ENCODE results near the gene TMEM223.
A peak's percentile ranks its signal among the peaks of the same experiment; 100 is the strongest.
"Not testable (repeated sequence)": the region's sequence is repeated elsewhere in the genome, so short reads cannot be mapped to it uniquely, and the experiment has no call there.

The TMEM223 gene

DNA sequence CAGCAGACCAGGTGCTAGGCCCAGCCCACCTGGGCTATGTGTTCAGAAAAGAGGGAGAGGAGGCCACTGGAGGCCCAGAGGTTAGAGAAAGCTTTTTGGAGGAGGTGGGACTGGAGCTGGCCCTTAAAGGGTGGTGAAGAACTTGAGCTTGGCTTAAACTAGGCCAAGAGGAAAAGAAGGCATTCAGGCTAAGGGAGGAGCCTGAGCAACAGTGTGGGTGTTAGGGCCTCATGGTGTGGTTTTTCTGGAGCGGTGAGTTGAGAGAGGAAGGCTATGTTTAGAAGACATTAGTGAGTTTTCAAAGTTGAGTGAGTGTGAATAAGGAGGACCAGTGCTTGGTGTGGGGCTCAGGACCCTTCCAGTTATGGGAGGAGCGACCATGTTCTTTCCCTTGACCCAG lies 14.4 kb downstream of the TMEM223 start:
- Histone ChIP-seq H3K4me1 (ENCODE audit: control insufficient read depth, insufficient read depth, low read length) (no peaks in the 10 kb centered on the region), H3K27ac (ENCODE audit: insufficient read depth, low read depth, low read length, poor library complexity, severe bottlenecking) (no peak overlapping the region), H3K36me3 (ENCODE audit: control insufficient read depth, insufficient read depth, low read length) (peaks cover 34% of the 10 kb centered on the region), H3K4me3 (ENCODE audit: insufficient read depth, low read depth, low read length) (no peak overlapping the region), H3K9me3 (ENCODE audit: control insufficient read depth, low read length) (no peaks in the 10 kb centered on the region), H3K27me3 (ENCODE audit: control insufficient read depth, insufficient read depth, low read length, poor library complexity, severe bottlenecking) (no peaks in the 10 kb centered on the region)
- WGBS, 2 experiments, result 95 to 96% methylated on average over 2 of the region's 2 CpGs

DNA sequence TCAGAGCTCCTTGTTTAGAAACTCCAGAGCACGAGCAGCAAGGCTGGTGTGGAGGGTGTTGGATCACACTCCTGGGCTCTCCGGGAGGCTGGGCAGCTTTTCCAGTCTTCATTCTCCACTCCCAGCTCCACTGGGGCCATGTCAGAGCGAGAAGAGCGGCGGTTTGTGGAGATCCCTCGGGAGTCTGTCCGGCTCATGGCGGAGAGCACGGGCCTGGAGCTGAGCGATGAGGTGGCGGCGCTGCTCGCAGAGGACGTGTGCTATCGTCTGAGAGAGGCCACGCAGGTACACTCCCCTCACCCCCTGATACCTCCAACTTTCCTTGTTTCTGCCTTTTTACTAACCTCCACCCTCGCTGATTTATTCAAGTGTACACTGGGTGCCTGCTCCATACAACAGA lies 16.2 kb downstream of the TMEM223 start:
- Histone ChIP-seq H3K9me3 (ENCODE audit: control insufficient read depth, low read length) (no peaks in the 10 kb centered on the region), H3K36me3 (ENCODE audit: control insufficient read depth, insufficient read depth, low read length) (peaks cover 26% of the 10 kb centered on the region), H3K4me3 (ENCODE audit: insufficient read depth, low read depth, low read length) (no peak overlapping the region), H3K27me3 (ENCODE audit: control insufficient read depth, insufficient read depth, low read length, poor library complexity, severe bottlenecking) (no peaks in the 10 kb centered on the region), H3K4me1 (ENCODE audit: control insufficient read depth, insufficient read depth, low read length) (peaks cover 3% of the 10 kb centered on the region), H3K27ac (ENCODE audit: insufficient read depth, low read depth, low read length, poor library complexity, severe bottlenecking) (no peak overlapping the region)
- 96 to 97% methylated on average over 17 of the region's 17 CpGs for WGBS, 2 experiments

DNA sequence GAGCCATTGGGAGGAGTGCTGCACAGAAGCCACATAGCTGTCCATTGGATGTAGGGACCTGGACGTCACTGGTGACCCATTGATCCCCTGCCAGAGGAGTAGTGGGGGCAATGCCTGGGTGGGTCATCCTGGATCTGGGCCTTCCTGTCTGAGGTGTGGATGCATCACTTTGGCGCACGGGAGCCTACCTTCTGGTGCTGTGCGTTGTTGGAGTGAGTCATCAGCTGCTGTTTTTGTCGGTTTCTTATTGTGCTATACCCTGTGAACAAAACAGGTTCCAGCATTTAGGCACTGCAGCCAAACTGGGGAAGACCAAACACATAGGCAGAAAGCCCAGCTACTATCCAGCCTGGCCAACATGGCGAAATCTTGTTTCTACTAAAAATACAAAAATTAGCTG lies 17.4 kb downstream of the TMEM223 start:
- Histone ChIP-seq H3K4me1 (ENCODE audit: control insufficient read depth, insufficient read depth, low read length) (peaks cover 10% of the 10 kb centered on the region), H3K27me3 (ENCODE audit: control insufficient read depth, insufficient read depth, low read length, poor library complexity, severe bottlenecking) (no peaks in the 10 kb centered on the region), H3K36me3 (ENCODE audit: control insufficient read depth, insufficient read depth, low read length) (peaks cover 26% of the 10 kb centered on the region), H3K4me3 (ENCODE audit: insufficient read depth, low read depth, low read length) (no peak overlapping the region), H3K9me3 (ENCODE audit: control insufficient read depth, low read length) (no peaks in the 10 kb centered on the region), H3K27ac (ENCODE audit: insufficient read depth, low read depth, low read length, poor library complexity, severe bottlenecking) (no peak overlapping the region)
- 94 to 96% methylated on average over 6 of the region's 6 CpGs for WGBS, 2 experiments

DNA sequence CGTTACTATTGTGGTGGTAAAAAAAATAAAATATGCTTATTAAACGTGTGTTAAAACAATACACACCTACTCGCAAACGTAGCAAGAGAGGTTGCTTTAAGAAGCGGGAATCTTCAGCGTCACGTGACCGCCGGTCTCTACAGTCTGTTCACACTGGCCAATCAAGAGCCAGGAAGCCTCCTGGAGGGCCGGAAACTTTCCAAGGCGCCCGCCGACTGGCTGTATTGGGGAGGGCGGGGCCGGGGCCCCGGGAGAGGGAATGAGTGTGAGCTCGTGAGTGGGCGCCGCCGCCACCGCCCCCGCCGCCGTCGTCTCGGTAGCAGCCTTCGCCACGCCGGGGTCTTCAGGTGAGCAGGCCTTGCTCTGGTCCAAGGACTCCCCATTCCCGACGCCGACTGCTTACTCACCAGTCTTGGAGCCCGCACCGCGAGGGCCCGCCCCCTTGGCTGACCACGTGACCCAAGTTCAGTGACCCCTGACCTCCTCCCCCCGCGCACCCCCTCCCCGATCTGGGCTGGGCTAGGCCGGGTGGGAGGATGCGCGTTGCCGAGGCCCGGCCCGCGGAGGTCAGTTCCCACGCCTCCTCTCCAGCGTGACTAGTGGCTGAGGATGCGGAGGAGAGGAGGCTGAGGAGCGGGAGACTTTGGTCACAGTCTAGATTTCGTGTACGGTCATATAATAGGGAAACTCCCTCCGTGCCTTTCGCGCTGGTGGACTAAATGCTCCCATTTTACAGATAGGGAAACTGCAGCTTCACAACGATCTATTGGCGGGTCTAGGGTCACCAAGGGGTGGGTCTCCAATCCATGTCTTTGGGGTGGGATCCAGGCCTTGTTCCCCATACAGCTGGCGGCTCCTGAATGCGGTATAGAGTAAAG lies 20.4 kb downstream of the TMEM223 start, which contains the start of gene TAF6L:
TSS of gene TAF6L (plus strand) at position 253 of the 878 bp plus-strand sequence. CDS start 4,388 bp downstream, outside the sequence.
- H3K4me1 ChIP-seq (ENCODE audit: control insufficient read depth, insufficient read depth, low read length), result peaks cover 10% of the 10 kb centered on the region
- H3K9me3 ChIP-seq (ENCODE audit: control insufficient read depth, low read length), result no peaks in the 10 kb centered on the region
- peak within 1 kb of the TSS; percentile 83 for H3K4me3 ChIP-seq (ENCODE audit: insufficient read depth, low read depth, low read length)
- H3K27ac ChIP-seq (ENCODE audit: insufficient read depth, low read depth, low read length, poor library complexity, severe bottlenecking), result peak within 1 kb of the TSS; percentile 89
- peaks cover 14% of the 10 kb centered on the region for H3K36me3 ChIP-seq (ENCODE audit: control insufficient read depth, insufficient read depth, low read length)
- WGBS, 2 experiments, result 1 to 2% methylated on average over 59 to 60 of the region's 60 CpGs
- no peaks in the 10 kb centered on the region for H3K27me3 ChIP-seq (ENCODE audit: control insufficient read depth, insufficient read depth, low read length, poor library complexity, severe bottlenecking)

DNA sequence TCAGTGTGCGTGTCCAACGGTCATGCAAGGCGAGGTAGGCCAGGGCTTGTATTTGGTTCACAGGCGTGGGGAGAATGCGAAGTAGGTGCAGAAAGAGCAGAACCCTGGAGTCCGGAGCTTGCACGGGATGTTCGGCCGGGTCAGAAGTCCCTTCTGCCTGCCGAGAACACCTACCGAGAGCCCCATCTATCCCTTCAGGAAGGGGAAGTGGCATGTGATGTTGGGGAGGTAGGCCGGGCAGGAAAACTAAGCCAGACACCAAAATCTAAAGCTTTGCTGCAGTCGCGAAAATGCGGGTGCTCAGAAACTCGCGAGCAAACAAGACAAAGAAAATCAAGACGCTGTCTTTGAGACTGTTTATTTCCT lies 21.0 kb downstream of the TMEM223 start:
- Histone ChIP-seq H3K4me3 (ENCODE audit: insufficient read depth, low read depth, low read length) (peak overlapping the region; percentile 83), H3K27me3 (ENCODE audit: control insufficient read depth, insufficient read depth, low read length, poor library complexity, severe bottlenecking) (no peaks in the 10 kb centered on the region), H3K9me3 (ENCODE audit: control insufficient read depth, low read length) (no peaks in the 10 kb centered on the region), H3K27ac (ENCODE audit: insufficient read depth, low read depth, low read length, poor library complexity, severe bottlenecking) (peak overlapping the region; percentile 89), H3K4me1 (ENCODE audit: control insufficient read depth, insufficient read depth, low read length) (peaks cover 10% of the 10 kb centered on the region), H3K36me3 (ENCODE audit: control insufficient read depth, insufficient read depth, low read length) (peaks cover 13% of the 10 kb centered on the region)
- 14 to 15% methylated on average over 18 of the region's 18 CpGs for WGBS, 2 experiments

DNA sequence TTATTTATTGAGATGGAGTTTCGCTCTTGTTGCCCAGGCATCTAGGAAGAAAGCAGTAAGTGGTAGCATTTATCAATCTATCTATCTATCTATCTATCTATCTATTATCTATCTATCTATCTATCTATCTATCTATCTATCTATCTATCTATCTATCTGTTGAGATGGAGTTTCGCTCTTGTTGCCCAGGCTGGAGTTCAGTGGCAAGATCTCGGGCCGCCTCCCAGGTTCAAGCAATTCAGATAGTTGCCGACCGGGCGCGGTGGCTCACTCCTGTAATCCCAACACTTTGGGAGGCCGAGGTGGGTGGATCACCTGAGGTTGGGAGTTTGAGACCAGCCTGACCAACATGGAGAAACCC lies 31.0 kb downstream of the TMEM223 start:
- H3K4me3 ChIP-seq (ENCODE audit: insufficient read depth, low read depth, low read length), result not testable (repeated sequence)

DNA sequence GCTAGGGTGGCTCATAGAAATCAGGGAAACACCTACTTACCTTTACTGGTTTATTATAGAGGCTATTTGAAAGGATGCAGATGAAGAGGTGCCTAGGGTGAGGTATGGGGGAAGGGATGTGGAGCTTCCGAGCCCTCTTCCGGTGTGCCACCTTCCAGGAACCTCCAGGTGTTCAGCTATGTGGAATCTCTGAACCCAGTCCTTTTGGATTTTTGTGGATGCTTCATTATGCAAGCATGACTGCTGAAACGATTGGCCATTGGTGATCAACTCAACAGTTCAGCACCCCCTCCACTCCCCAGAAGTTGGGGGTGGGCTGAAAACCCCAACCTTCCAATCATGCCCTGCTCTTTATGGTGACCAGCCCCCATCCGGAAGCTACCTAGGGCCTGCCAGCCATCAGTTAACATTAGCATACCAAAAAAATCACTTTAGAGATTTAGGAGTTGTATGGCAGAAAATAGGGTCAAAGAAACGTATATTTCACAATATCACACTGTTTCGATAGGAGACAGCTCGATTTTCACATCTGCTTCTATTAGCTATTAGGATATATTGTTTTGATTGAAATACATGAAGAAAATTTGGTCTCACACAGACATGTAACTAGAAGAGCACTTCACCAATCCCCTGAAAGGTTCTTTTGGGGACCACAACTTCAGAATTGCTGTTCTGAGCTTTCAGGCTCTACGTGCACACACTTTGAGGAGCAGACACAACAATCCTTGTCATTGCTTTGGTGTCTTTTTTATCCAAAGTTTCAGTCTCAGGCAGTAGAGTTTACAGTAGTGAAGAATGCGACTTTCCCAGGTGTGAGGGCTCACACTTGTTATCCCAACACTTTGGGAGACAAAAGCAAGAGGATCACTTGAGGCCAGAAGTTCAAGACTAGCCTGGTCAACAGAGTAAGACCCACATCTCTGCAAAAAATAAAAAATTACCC lies 33.7 kb downstream of the TMEM223 start:
- Histone ChIP-seq H3K4me1 (ENCODE audit: control insufficient read depth, insufficient read depth, low read length) (peaks cover 9% of the 10 kb centered on the region), H3K4me3 (ENCODE audit: insufficient read depth, low read depth, low read length) (no peak overlapping the region), H3K27ac (ENCODE audit: insufficient read depth, low read depth, low read length, poor library complexity, severe bottlenecking) (no peak overlapping the region), H3K9me3 (ENCODE audit: control insufficient read depth, low read length) (no peaks in the 10 kb centered on the region), H3K36me3 (ENCODE audit: control insufficient read depth, insufficient read depth, low read length) (no peaks in the 10 kb centered on the region), H3K27me3 (ENCODE audit: control insufficient read depth, insufficient read depth, low read length, poor library complexity, severe bottlenecking) (no peaks in the 10 kb centered on the region)
- WGBS, 2 experiments, result 57 to 58% methylated on average over 7 to 8 of the region's 9 CpGs

More for the DNA sequence above, 31.0 kb downstream of the TMEM223 start:
- not testable (repeated sequence) for H3K27me3 ChIP-seq (ENCODE audit: control insufficient read depth, insufficient read depth, low read length, poor library complexity, severe bottlenecking); H3K27ac ChIP-seq (ENCODE audit: insufficient read depth, low read depth, low read length, poor library complexity, severe bottlenecking); H3K4me1 ChIP-seq (ENCODE audit: control insufficient read depth, insufficient read depth, low read length); H3K9me3 ChIP-seq (ENCODE audit: control insufficient read depth, low read length); H3K36me3 ChIP-seq (ENCODE audit: control insufficient read depth, insufficient read depth, low read length)
- WGBS, 2 experiments, result 44 to 48% methylated on average over 8 of the region's 9 CpGs

DNA sequence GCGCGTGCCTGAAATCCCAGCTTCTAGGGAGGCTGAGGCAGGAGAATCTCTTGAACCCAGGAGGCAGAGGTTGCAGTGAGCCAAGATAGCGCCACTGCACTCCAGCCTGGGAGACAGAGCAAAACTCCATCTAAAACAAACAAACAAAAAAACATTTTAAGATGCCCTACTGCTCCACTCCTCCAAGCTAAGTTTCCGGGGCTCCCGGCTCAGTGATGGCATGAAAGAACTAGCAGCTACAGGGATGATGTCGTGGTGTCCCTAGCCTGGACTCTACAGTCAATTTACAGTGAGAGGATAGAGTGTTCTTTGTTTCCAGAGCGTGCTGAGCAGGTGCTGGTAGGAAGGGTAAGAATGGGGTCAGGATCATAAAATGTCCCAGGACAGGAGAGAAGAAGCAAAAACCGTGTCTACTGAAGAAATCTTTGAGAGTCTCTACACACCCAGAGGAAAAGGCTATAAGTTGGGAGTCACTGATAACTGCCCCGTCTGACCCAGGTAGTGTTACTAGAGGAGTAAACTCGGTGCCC lies 36.7 kb downstream of the TMEM223 start:
- no peak overlapping the region for H3K4me3 ChIP-seq (ENCODE audit: insufficient read depth, low read depth, low read length)
- WGBS, 2 experiments, result 92 to 93% methylated on average over 10 of the region's 10 CpGs
- H3K9me3 ChIP-seq (ENCODE audit: control insufficient read depth, low read length), result no peaks in the 10 kb centered on the region
- peaks cover 6% of the 10 kb centered on the region for H3K36me3 ChIP-seq (ENCODE audit: control insufficient read depth, insufficient read depth, low read length)
- no peaks in the 10 kb centered on the region for H3K27me3 ChIP-seq (ENCODE audit: control insufficient read depth, insufficient read depth, low read length, poor library complexity, severe bottlenecking)
- peaks cover 6% of the 10 kb centered on the region for H3K4me1 ChIP-seq (ENCODE audit: control insufficient read depth, insufficient read depth, low read length)
- no peak overlapping the region for H3K27ac ChIP-seq (ENCODE audit: insufficient read depth, low read depth, low read length, poor library complexity, severe bottlenecking)

DNA sequence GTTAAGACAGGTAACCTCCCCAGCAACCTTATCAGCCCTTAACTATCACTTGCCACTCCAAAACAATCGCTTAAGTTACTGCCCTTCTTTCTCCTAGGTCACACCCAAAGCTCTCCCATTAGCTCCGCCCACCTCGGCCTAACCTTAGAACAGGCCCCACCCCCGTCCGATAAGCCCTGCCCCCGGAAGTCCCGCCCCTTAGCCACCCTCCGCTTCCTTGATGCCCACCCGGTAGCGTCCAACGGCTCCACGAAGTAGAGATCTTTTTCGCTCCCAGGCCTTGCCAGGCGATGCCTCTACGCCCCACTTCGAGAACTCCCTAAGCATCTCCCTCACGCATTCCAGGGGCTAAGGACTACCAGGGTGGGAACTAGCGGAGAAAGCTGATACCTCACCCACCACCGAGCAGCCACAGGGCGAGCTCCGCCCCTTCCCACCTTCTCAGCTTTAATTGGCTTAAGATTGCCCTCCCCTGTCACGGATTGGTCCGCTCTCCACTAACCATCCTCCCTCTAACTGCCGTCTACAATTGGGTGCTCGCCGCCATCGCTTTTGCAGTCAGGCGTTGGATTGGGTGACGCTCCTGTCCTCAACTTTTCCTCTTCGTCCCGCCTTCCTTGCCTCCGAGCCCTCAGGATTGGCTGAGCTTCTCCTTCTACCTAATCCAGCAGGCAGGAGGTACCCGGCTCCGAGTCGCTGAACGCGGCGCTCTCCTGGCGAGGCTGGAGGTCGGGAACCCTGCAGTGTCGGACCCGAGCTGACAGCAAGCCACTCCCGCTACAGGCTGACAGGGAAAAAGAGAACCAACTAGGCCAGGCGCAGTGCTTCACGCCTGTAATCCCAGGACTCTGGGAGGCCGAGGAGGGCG lies 37.8 kb downstream of the TMEM223 start, which contains the start of gene ZBTB3:
TSS of gene ZBTB3 (minus strand) at position 425 of the 868 bp plus-strand sequence. CDS start 496 bp downstream, outside the sequence.
- Histone ChIP-seq H3K4me1 (ENCODE audit: control insufficient read depth, insufficient read depth, low read length) (peaks cover 6% of the 10 kb centered on the region), H3K9me3 (ENCODE audit: control insufficient read depth, low read length) (no peaks in the 10 kb centered on the region), H3K27ac (ENCODE audit: insufficient read depth, low read depth, low read length, poor library complexity, severe bottlenecking) (peak within 1 kb of the TSS; percentile 55), H3K27me3 (ENCODE audit: control insufficient read depth, insufficient read depth, low read length, poor library complexity, severe bottlenecking) (no peaks in the 10 kb centered on the region), H3K4me3 (ENCODE audit: insufficient read depth, low read depth, low read length) (peak within 1 kb of the TSS; percentile 92), H3K36me3 (ENCODE audit: control insufficient read depth, insufficient read depth, low read length) (peaks cover 6% of the 10 kb centered on the region)
- 1% methylated on average over 47 of the region's 47 CpGs for WGBS, 2 experiments

Measured in ectodermal cell (in vitro differentiated cells).